NCI-H2196 treated with DMSO at 0.1 percent for 48 hours (cell line): Measurements from ENCODE around the gene CYP2W1.
"Not testable (repeated sequence)": the region's sequence is repeated elsewhere in the genome, so short reads cannot be mapped to it uniquely, and the experiment has no call there.

ENCODE experiments used
- DNase-seq: peaks from one replicate; lab custom pipeline; 2025; ENCODE audit not compliant: unreplicated experiment; lab: John Stamatoyannopoulos, UW

Gene CYP2W1

DNA sequence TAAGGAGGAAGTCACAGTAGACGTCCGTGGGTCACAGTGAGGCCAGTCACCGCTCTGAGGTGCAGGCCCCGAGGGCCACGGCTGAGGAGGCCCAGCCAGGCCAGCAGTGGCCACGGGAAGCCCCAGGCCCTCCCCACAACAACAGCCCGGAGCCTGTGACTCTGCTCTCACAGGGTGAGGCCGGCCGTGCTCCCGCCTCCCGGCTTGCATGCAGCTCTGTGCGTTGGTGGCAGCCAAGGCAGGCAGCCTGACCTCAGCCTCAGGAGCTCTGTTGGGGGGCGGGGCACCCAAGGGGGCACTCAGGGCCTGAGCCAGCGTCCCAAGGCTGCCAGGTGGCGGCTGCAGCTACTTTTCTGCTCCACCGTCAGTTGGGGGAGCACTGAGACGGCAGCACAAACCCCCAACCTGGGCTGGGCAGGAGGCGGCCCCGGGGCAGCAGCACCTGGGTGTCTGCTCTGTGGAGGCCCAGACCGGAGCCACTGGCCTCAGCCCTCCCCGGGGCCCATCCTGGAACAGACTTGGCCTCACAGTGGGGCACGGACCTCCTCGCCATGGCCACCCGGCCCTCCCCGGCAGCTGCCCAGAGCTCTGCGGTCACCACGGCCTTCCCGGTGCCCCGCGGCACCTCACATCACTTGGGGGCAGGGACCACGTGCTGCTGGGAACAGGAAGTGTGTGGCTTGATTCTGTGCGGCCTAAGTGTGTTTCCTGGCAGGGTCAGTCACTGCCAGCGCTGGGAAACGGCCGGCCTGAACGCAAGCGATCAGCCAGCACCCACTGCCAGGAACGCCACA is 13.3 kb downstream of the CYP2W1 start:
- DNase-seq = no peak

DNA sequence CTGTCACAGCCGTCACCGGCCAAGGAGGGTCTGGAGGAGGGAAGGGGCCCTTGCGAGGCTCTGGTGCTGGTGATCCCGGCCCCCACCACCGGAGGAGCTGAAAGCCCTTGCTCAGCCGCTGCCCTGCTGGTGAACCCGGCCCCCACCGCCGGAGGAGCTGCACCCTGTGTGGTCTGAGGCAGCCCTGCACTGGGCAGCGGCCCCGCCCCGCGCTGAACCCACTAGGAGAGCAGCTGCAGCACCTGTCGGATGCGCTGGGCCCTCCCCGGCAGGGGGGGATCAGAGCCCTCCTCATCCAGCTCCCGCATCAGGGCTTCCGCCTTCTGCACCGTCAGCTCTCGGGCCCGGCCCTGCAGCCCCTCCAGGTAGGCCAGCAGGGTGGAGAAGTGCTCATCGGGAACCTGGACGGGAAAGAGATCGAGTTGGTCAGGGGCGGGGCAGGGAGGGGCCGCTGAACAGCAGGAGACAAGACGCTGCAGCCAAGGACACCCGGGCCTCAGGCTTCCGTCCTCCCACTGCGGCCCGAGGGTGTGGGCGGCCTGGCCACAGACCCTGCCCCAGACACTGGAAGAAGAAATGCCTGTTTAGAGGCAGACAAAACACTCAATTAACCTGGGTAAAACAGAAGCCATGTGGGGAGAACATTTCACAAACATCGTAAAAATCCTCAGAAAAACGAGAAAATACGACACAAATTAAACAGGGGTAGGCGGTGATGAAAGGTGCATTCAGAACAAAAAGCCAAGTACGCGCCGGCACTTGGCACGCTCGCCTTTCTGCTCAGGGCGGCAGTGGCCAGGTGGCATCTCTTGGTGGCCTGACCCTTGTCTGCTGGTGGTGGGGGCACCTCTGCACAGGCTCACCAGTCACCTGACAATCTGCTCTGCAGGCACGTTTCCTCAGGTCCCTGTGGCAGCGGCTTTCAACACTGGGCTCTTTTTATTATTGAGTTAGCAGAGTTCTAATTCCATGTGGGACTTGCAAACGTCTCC is 14.7 kb downstream of the CYP2W1 start:
- DNase-seq = no peak

DNA sequence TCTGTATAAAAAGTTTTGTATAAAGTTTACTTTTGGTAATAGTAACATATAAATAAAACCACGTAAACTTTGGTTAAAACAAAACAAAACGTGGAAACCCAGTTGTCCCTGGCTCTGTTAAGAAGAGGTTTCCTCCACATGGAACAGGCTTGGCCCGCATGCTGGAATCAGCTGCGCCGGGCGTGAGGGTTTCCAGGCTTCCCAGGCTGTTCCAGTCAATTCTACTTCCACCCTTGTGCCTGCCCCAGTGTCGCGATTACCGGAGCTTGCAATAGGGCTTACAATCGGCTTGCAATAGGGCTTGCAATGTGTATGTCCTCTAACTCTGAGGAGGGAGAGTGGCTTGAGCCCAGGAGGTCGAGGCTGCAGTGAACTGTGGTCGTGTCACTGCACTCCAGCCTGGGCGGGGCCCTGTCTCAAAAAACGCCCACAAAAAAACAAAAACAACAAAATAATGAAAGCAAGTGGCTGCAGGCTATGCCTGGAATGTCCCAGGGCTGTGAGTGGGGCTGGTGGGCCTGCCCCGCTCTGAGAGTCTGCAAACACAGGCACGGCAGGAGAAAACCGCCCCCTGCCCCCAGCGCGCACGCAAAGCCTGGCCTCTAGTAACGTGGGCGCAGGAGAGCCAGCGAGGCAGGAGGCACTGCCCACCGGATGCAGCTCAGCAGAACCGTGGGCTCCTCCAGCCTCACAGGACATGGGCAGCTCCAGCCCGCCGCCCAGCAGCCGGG is 16.3 kb downstream of the CYP2W1 start:
- DNase-seq = no peak

DNA sequence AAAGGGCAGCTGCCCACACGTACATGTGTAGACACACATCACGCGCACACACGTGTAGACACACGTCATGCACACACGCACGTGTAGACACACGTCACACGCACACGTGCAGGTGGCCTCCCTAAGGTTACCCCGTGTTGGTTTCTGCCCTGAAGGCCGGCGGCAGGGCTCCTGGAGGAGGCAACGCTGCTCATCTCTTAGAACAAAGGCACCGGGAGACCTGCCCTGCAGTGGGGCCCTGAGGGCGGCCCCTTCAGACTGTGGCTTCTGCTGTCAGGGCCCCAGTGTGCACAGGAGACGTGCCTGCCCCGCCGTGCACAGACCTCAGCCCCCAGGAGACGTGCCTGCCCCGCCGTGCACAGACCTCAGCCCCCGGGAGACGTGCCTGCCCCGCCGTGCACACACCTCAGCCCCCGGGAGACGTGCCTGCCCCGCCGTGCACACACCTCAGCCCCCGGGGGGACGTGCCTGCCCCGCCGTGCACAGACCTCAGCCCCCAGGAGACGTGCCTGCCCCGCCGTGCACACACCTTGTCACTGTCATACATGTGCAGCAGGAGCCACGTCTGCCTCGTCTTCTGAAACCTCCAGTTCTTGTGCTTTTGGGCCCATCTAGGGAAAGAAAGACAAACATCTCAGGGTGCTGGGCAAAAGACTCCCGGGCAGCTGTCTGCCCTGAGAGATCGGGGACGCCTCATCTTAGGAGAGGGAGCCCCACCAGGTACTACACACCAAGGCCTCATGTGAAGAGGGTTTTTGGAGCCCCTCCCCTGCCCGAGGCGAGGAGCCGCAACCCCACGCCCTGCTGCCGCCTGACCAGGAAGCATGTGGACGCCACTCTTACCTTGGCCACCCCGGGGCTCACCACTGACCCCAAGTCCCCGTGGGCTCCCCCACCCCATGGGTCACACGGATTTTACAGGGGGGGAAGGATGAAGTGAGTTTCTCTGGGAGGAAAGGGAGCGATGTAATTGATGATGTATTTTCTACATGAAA is 17.3 kb downstream of the CYP2W1 start:
- DNase-seq = no peak

DNA sequence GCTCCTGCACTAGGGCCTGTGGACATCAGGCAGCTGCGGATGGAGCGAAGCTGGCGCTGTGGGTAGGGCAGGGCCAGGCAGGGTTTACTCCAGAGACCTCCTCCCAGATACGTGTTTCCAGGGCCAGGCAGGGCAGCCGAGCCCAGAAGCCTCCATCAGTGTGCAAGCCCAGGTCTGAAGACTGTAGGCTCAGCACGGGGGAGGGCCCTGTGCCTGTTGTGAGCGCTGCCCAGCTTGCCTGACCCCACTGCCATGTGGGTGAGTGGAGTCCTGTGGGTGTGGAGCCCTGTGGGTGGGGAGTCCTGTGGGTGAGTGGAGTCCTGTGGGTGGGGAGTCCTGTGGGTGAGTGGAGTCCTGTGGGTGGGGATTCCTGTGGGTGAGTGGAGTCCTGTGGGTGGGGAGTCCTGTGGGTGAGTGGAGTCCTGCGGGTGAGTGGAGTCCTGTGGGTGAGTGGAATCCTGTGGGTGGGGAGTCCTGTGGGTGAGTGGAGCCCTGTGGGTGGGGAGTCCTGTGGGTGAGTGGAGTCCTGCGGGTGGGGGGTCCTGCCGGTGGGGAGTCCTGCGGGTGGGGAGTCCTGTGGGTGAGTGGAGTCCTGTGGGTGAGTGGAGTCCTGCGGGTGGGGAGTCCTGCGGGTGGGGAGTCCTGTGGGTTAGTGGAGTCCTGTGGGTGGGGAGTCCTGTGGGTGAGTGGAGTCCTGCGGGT is 18.2 kb downstream of the CYP2W1 start:
- DNase-seq = not testable (repeated sequence)

DNA sequence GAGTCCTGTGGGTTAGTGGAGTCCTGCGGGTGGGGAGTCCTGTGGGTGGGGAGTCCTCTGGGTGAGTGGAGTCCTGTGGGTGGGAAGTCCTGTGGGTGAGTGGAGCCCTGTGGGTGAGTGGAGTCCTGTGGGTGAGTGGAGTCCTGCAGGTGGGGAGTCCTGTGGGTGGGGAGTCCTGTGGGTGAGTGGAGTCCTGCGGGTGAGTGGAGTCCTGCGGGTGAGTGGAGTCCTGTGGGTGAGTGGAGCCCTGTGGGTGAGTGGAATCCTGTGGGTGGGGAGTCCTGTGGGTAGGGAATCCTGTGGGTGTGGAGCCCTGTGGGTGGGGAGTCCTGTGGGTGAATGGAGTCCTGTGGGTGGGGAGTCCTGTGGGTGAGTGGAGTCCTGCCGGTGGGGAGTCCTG is 19.0 kb downstream of the CYP2W1 start:
- not testable (repeated sequence) for DNase-seq

DNA sequence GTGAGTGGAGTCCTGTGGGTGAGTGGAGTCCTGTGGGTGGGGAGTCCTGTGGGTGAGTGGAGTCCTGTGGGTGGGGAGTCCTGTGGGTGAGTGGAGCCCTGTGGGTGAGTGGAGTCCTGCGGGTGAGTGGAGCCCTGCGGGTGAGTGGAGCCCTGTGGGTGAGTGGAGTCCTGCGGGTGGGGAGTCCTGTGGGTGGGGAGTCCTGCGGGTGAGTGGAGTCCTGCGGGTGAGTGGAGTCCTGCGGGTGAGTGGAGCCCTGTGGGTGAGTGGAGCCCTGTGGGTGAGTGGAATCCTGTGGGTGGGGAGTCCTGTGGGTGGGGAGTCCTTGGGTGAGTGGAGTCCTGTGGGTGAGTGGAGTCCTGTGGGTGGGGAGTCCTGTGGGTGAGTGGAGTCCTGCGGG is 19.5 kb downstream of the CYP2W1 start:
- not testable (repeated sequence) for DNase-seq

DNA sequence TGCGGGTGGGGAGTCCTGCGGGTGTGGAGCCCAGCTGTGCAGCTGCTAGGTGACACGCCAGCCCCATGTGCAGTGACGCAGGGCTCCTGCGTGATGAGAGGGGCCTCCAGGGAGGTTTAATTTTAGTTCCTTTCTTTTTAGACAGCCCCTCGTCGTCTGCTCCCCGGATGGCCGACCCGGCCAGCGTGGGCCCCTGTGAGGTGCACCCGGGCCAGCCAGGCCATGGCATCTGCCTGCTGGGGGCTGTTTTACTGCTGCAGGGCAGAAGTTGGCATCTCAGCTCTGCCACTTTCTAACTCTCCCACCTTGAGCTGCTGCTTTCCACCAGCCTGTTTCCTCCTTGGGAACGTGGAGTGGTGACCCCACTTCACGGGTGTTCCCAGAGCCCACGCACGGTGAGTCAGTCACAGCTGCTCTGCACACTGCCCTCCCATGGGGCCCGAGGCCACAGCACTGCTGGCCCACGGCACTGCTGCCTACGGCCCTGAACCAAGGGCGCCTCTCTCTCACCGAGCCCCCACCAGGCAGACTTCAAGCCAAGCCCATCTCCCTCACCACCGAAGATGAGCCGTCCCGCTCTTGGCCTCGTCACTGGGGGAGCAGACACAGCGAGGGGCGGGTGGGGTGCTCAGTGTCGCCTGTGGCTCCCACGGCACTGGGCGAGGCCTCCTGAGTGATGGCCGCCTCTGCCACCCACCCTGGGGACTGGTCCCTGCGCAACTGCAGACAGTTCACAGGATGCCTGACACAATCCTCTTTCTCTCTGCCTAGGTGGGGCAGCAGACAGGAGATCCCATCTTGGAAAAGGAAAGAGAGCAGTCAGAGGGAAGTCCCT is 21.3 kb downstream of the CYP2W1 start:
- no peak for DNase-seq

DNA sequence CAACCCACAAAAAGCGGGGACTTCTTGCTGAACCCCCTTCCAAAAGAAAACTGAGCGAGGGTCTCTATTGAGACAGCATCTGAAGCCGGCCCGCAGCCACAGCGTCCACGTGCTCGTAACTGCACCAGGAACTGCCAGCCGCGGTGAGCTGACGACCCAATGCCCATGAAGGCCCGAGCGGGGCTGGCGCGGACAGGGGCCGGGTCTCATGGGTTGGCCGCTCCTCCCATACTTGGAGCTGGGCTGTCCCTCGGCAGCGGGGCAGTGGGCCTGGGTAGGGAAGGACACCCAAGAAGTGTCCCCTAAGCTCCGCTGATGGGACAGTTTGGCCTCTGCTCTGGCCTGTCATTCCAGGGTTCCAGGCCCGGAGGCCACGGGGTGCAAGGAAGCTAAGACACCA is 22.3 kb downstream of the CYP2W1 start:
- DNase-seq = no peak

DNA sequence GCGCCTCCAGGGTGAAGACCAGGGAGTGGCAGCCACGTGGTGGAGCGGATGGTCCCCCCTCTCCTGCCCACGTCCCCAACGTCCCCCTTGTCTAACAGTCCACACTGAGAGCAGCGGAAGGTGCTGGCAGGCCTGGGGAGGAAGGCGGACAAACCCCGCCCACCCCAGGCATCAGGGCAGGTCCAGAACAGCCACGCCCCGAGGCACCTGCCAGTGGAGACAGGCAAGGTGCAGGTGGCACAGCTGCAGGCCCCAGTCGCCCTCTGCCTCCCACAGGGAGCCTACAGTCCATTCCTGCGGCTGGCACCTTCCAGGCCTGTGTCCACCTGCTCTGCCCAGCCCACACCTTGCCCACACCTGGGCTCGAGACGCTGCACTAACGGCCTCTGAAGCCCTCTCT is 24.9 kb downstream of the CYP2W1 start:
- DNase-seq = no peak

DNA sequence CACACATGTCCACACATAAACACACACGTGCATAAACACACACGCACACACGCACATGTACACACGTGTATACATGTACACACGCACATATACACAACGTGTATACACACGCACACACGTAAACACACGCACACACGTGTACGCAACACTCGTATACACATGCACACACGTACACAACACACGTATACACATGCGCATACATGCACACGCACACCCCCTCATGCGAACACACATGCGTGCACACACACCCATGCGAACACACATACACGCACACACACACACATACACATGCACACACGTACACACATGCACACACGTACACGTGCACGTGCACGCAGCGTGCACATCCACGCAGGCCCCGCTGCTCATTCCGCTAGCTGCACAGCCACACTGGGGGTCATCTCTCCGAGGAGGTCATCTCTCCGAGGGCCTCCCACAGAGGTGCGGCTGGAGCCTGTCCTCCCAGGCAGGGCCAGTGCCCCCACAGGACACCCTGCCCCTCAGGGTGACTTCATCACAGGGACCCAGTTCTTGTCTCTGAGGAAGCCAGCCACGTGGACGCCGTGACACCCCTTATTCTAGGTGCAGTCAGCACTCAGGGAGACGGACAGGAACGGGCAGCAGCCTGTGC is 25.9 kb downstream of the CYP2W1 start:
- DNase-seq = no peak

DNA sequence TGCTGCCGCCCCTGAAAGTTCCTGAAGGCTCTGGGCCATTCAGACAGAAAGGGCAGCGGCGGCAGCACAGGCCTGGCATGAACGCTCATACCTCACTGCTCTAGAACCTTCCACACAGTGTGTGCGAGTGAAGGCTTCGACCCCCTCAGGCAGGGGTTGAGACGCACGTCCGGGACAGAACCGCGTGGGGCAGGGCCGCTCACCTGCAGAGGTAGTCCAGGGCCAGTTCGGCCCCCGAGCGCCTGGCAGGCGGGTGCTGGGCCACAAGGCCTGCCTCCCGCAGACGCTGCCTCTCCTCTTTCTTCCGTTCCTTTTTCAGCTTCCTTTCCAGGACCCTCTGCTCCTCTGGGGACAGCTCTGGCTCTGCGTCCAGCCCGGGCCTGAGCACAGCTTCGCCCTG is 26.8 kb downstream of the CYP2W1 start:
- no peak for DNase-seq

DNA sequence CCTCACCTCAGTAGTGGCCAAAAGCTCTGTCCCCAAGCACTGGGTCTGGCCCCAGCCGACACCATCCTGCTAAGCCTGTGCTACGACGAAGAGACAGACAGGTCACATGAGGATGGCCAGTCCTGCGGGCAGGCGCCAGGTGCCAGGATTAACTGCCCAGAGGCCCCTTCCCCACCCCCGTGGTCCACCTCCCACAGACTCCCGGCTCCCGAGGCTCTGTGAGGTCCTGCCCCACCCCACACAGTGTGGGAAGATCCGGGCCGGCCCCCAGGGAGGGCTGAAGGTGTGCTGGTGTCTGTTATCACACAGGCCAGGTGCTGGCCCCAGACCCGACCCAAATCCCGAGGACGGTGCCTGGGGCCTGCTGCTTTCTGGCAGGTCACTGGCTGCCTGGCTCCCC is 27.2 kb downstream of the CYP2W1 start:
- DNase-seq = no peak

DNA sequence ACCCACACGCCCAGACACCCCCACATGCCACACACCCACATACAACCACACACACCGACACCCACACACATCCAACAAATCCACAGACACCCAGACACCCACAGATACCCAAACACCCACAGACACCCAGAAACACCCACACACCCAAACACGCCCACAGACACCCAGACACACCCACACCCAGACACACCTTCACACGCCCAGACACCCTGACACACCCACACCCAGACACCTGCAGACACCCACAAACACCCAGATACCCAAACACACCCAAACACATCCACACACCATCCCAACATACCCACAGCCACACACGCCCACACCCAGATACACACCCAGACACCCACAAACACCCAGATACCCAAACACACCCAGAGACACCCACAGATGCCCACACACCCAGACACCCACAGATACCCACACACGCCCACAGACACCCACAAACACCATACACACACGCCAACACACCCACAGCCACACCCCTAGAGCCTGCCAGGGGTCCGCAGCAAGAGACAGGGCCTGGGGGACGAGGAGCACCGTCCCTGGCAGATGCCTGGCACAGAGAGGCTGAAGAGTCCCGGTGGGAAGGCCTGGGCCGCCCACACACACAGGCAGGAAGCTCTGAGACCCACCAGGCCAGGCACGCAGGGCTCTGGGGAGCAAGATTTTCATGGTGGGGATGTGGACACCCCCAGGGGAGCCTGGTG is 28.5 kb downstream of the CYP2W1 start:
- DNase-seq = no peak

DNA sequence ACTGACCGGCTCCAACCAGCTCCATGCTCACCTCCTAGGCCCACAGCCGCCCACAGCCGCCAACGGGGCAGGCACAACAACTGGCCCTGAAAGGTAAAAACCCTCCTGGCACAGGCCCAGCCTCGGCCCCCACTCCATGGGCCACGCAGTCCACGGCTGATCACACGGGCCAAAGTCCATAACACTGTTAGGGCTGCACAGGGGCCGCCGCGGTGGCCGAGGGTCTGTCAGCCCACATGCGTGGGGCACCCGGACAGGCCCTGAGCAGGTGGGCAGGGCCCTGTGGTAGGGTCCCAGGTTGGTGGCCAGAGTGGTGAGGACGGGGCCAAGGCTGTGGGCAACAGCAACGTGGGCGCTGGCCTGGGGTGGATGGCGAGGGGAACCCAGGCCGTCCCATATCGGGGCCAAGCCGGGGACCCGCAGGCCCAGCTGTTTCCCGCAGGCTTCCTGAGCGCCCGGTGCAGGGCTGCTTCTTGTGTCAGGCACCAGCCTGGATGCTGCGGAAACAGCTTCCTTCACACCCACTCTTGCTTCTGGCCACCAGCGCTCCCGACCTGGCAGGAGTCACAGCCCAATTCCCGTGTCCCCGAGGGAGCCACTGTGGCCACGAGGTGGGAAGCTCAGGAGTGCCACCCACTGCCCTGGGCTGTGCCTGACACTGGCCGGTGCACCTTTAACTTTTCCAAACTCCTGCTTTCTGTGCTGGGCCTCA is 29.2 kb downstream of the CYP2W1 start:
- DNase-seq = no peak

DNA sequence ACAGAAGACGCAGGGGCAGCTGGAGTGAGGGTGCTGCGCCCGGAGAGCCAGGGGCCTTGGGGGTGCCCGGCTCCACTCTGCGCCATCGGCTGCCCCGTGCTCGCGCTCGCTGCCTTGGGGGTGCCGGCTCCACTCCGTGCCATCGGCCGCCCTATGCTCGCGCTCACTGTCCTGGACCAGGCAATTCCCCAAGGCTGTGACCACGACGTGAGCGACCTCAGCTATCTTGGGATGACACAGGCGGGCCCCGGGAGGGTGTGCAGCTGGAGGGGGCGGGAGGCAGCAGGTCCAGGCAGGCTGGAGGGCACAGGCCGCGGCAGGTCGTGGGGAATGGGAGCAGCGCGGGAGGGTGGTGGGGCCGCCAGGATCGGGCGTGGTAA is 29.7 kb downstream of the CYP2W1 start:
- no peak for DNase-seq

DNA sequence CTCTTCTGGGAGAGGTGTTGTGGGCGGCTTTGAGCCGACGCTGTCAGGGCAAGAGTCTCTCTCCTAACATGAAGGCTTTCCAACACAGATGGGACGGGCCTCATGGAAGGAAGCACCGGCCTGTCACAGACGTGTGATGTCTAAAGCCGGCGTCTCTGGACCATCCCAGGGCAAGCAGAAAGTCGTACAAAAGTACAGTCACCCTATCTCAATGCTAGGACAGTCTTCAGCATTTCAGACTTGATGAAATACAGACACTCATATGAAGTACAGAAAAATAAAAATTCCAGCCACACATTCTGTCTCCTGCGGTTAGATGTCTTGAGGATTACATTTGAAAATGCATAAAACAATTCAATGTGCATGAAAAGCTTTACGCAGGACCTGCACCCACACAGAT is 30.6 kb downstream of the CYP2W1 start:
- DNase-seq = no peak
